Measurements from ENCODE around the gene ARHGAP29.

GRCh38 chr1:94259635-94260289 is 22.4 kb upstream of the ARHGAP29 start:
- TF ChIP-seq CTCF (tag by site-specific recombination; IDR thresholded peaks at IDR 0.05) (no peak), ZNF138 (tag by site-specific recombination; IDR thresholded peaks at IDR 0.05; ENCODE audit: borderline replicate concordance) (no peak), ZNF488 (tag by site-specific recombination; IDR thresholded peaks at IDR 0.05) (no peak), ZBTB17 (tag by site-specific recombination; IDR thresholded peaks at IDR 0.05) (no peak), ZNF510 (tag by site-specific recombination; IDR thresholded peaks at IDR 0.05; ENCODE audit: insufficient replicate concordance) (no peak), PBX3 (CRISPR knock-in tag; IDR thresholded peaks at IDR 0.05) (no peak), SETDB1 (IDR thresholded peaks at IDR 0.05; ENCODE audit: insufficient read length, low read length) (no peak), ZNF623 (tag by site-specific recombination; IDR thresholded peaks at IDR 0.05) (no peak)

Measured in HEK293 (cell line).